ENCODE data around the gene PPY. TPM values are rescaled to one million over a fixed set of nuclear protein-coding genes. Genes with fewer than 3 reads are reported as not detected.

Gene PPY
- total RNA-seq, 1 donor from 2014 or later: not detected

DNA sequence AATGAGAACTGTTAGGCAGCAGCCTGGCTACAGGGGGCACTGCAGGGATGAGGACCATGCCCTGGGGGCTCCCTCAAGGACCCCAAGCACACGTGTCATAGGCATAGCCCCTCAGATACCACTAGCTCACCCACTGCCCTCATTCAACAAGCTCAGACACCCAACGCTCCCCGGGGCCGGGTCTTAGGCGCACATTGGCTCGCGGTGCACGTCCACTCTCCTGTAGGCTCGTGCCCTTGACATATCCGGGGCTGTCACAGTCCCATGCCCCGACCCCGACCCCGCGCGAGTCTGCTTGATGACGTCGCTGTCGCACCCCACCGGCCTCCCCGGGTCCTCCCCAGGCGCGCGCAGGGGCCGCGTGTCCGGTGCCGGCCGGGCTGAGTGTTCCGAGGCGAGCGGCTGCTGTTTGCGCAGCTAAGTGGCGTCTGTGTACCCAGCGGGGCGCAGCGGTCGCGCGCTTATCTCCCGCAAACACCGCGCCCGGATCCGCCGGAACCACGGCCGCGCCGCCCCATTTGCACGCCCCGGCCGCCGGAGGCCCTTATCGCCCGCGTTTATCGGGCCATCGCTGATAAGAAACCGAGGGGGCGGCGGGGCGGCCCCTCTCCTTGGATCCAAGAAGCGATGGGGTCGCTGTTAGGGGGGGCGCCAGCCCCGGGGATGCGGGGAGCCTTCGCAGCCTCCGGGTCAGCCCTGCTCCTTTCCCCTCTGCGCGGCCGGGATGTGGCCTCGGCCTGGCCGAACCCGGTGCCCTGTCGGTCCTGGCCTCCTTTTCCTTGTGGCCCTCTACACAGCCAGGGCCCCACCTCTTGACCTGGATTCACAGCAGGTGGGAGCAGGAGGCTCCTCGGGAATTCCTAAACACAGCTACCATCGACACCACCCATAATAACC, 41.5 kb upstream of the PPY start:
- Histone ChIP-seq H3K27me3 (ENCODE audit: control insufficient read depth, insufficient read depth, low read length) (peaks cover 25% of the 10 kb centered on the region), H3K4me3 (ENCODE audit: low read depth, low read length) (peak overlapping the region; percentile 26), H3K36me3 (ENCODE audit: control insufficient read depth, insufficient read depth, low read length) (no peaks in the 10 kb centered on the region)
- no peak for DNase-seq (ENCODE audit: low read depth)
- TF ChIP-seq, protein P1, sequence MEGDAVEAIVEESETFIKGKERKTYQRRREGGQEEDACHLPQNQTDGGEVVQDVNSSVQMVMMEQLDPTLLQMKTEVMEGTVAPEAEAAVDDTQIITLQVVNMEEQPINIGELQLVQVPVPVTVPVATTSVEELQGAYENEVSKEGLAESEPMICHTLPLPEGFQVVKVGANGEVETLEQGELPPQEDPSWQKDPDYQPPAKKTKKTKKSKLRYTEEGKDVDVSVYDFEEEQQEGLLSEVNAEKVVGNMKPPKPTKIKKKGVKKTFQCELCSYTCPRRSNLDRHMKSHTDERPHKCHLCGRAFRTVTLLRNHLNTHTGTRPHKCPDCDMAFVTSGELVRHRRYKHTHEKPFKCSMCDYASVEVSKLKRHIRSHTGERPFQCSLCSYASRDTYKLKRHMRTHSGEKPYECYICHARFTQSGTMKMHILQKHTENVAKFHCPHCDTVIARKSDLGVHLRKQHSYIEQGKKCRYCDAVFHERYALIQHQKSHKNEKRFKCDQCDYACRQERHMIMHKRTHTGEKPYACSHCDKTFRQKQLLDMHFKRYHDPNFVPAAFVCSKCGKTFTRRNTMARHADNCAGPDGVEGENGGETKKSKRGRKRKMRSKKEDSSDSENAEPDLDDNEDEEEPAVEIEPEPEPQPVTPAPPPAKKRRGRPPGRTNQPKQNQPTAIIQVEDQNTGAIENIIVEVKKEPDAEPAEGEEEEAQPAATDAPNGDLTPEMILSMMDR (IDR thresholded peaks at IDR 0.05; ENCODE audit: insufficient read depth, low read length, poor library complexity, severe bottlenecking): peak; percentile 40

DNA sequence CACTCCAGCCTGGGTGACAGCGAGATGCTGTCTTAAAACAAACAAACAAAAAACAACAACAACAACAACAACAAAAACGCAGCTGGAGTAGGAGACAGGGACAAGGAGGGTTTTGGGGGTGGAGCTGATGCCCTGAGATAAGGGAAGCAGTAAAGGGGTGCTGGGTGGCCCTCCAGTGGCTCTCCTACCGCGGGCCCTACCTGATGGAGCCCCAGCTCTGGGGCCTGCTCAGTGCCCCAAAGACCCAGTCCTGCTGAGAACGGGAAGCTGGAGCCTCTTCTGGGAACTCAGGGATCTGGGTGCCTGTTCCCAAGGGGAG, 40.9 kb upstream of the PPY start:
- no peak for DNase-seq (ENCODE audit: low read depth)
- H3K36me3 ChIP-seq (ENCODE audit: control insufficient read depth, insufficient read depth, low read length): no peaks in the 10 kb centered on the region
- no peak overlapping the region for H3K4me3 ChIP-seq (ENCODE audit: low read depth, low read length)
- TF ChIP-seq, protein P1 (IDR thresholded peaks at IDR 0.05; ENCODE audit: insufficient read depth, low read length, poor library complexity, severe bottlenecking): no peak
- H3K27me3 ChIP-seq (ENCODE audit: control insufficient read depth, insufficient read depth, low read length): peaks cover 31% of the 10 kb centered on the region

DNA sequence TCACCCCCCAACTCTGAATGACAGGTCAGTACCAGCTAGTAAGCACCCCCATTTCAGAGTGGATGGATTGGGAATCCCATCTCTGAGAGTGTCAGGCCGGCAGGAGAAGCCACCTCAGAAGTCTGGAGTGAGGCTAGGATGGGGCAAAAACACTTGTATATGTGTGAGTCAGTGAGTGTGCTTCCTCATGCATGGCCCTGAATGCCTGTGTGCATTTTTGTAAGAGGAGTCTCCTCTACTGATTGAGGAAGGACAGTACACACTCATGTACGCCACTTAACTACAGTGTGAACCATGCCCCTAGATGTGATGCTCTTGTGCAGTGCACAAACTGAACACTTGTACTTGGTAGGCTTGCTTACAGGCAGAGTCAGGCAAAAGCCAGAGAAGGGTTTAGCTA, 39.9 kb upstream of the PPY start:
- H3K36me3 ChIP-seq (ENCODE audit: control insufficient read depth, insufficient read depth, low read length): no peaks in the 10 kb centered on the region
- TF ChIP-seq, protein P1 (IDR thresholded peaks at IDR 0.05; ENCODE audit: insufficient read depth, low read length, poor library complexity, severe bottlenecking): no peak
- H3K4me3 ChIP-seq (ENCODE audit: low read depth, low read length): no peak overlapping the region
- no peak for DNase-seq (ENCODE audit: low read depth)
- peaks cover 27% of the 10 kb centered on the region for H3K27me3 ChIP-seq (ENCODE audit: control insufficient read depth, insufficient read depth, low read length)

DNA sequence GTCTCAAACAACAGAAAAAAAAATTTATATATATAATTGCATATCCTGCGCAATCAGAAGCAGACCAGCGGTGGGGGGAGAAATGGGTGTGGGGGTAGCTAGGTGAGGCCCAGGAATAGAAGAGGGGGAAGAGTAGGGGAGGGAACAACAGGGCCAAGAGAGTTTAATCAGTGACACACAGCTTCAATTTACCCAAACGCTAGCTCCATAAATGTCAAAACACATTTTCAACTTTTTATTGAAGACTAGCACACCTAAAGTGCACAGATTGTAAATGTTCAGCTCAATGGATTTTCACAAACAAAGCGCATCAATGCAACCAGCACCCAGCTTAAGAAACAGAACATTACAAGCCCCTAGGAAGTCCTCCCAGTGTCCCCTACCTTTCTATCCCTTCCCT, 37.4 kb upstream of the PPY start:
- TF ChIP-seq, protein P1 (IDR thresholded peaks at IDR 0.05; ENCODE audit: insufficient read depth, low read length, poor library complexity, severe bottlenecking): no peak
- H3K27me3 ChIP-seq (ENCODE audit: control insufficient read depth, insufficient read depth, low read length): peaks cover 25% of the 10 kb centered on the region

DNA sequence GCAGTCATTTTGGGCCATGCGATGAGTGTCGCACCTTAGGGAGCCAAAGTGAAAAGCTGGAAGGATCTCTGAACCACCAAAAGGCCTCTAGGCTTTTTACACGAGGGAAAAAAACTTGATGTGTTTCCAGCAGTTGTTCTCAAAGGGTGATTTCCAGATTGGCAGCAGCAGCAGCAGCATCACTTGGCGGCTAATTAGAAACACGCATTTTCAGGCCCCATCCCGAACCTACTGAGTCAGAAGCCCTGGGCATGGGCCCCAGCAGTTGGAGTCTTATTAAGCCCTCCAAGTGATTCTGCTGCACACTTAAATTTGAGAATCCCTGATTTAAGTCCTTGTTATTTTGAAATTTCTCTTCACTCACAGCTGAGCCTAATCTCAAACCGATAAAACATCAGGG, 36.7 kb upstream of the PPY start:
- DNase-seq (ENCODE audit: low read depth): no peak
- no peaks in the 10 kb centered on the region for H3K36me3 ChIP-seq (ENCODE audit: control insufficient read depth, insufficient read depth, low read length)
- no peak overlapping the region for H3K4me3 ChIP-seq (ENCODE audit: low read depth, low read length)
- TF ChIP-seq, protein P1 (IDR thresholded peaks at IDR 0.05; ENCODE audit: insufficient read depth, low read length, poor library complexity, severe bottlenecking): no peak
- peaks cover 22% of the 10 kb centered on the region for H3K27me3 ChIP-seq (ENCODE audit: control insufficient read depth, insufficient read depth, low read length)

More for the DNA sequence above, 37.4 kb upstream of the PPY start:
- no peaks in the 10 kb centered on the region for H3K36me3 ChIP-seq (ENCODE audit: control insufficient read depth, insufficient read depth, low read length)
- H3K4me3 ChIP-seq (ENCODE audit: low read depth, low read length): no peak overlapping the region
- no peak for DNase-seq (ENCODE audit: low read depth)

DNA sequence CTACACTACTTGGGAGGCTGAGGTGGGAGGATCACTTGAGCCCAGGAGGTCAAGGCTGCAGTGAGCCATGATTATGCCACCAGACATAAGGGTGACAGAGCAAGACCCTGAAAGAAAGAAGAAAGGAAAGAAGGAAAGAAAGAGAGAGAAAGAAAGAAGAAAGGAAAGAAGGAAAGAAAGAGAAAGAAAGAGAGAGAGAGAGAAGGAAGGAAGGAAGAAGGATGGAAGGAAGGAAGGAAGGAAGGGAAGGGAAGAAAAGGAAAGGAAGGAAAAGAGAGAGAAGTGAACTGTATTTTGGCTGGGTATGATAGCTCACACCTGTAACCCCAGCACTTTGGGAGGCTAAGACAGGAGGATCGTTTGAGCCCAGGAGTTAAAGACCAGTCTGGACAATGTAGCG, 35.8 kb upstream of the PPY start:
- Histone ChIP-seq H3K36me3 (ENCODE audit: control insufficient read depth, insufficient read depth, low read length) (no peaks in the 10 kb centered on the region), H3K4me3 (ENCODE audit: low read depth, low read length) (no peak overlapping the region), H3K27me3 (ENCODE audit: control insufficient read depth, insufficient read depth, low read length) (peaks cover 13% of the 10 kb centered on the region)
- DNase-seq (ENCODE audit: low read depth): no peak
- TF ChIP-seq, protein P1 (IDR thresholded peaks at IDR 0.05; ENCODE audit: insufficient read depth, low read length, poor library complexity, severe bottlenecking): no peak

Data from kidney epithelial cell (primary cell).